HG03469 (cell line): ENCODE data around the gene KANSL3.
"Not testable (repeated sequence)": the region's sequence is repeated elsewhere in the genome, so short reads cannot be mapped to it uniquely, and the experiment has no call there.

Source experiments
- ATAC-seq: cut with Tn5 transposase; IDR thresholded peaks from one replicate; pipeline ENCODE4 v1.9.1; 2021; ENCODE audit warnings: mild to moderate bottlenecking, moderate library complexity, moderate number of reproducible peaks; ENCODE audit not compliant: unreplicated experiment

The KANSL3 gene

GRCh38 chr2:96564026-96564425 is 74.1 kb downstream of the KANSL3 start:
- no peak for ATAC-seq

DNA sequence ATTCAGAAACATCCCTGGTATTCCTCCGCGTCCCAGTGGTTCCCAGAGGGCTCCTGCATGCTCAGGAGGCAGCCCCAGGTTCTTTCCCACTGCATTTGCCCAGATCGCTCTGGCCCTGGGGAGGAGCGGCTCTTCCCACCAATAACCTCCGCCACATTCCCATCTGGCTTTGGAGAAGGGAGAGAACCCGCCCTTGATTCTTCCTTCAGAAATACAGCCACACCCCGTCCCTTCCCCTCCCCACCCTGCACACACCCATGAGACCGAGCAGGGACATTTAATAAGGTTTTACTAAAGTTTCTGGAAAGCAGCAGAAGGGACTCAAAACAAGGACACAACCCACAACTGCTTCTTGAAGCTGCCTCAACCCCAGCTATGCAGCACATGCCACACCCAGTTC is 79.6 kb downstream of the KANSL3 start:
- no peak for ATAC-seq

DNA sequence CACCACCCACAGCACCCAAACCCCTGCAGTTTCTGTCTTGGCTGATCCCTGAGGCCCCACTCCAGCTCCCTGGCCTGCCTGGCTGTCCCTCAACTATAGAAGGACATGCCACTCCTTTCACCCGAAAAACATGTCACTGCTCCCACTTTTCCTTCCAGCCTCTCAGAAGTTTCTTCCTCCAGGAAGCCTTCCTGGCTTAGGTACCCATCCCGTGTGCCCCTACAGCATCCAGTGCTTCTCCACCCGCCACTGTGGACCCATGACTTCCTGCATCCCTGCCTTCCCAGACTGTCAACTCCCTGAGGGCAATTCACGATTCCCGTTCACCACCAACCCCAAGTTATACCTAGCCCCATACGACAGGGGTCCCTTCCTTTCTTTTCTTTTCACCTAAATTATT is 80.1 kb downstream of the KANSL3 start:
- ATAC-seq = no peak

GRCh38 chr2:96557421-96557820 is 80.7 kb downstream of the KANSL3 start:
- ATAC-seq = not testable (repeated sequence)

DNA sequence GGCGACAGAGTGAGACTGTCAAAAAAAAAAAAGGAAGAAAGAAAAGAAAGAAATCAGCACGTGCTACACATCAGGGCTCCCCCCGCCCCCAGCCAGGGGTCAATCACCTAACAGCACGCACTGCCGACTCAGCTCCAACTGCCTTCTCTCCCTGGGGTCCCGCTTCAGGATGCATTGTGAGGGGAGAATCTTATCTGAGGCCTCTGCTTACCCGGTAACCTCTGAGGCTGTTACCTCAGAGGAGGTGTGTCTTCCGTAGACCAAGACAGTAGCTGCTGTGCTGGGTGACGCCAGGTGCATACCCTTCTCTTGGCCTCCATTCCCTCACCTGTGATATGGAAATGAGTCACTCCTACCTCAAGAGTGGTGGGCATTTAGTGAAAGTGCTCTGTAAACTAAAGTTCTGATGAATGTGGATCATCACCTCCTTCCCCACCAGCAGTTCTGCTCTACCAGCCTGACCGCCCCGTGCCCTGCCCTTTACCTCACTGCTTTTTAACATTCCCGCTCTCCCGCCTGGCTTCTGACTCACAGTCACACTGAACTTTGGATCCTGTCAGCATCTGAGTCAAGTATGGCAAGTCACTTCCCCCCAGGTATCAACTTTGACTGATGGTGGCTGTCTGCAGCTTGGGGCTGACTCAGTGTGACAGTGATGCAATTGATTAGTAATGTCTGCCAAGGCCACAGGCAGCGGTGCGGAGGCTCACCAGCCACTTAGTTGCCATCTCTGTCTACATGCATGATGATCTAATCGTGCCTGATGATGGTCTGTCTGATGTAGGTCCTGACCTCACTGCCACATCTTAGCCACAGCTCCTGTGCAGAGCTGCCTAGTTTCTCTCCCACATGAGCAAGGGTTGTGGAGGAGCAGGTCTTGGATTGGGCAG is 81.4 kb downstream of the KANSL3 start:
- no peak for ATAC-seq

DNA sequence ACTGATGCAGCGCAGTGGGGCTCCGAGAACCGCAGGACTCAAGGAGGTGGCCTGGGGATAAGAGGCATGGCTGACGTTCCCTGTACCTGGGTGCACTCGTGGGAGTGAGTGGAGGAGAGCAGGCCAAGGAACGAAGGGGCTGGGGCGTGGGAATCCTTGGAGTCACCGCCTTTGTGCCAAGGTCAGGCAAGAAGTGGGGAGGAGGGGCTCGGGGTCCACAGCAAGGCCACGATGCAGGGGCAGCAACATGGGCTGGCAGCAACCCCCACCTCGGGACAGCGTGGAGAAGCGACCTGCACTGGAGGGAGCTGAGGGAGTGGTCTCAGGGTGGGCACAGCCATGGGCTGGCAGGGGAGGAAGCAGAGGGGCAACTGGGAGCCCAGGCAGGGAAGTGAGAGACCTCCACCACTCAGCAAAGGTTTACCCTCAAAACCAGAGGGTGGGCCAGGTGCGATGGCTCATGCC is 82.9 kb downstream of the KANSL3 start:
- ATAC-seq = no peak

GRCh38 chr2:96554293-96555145 is 83.6 kb downstream of the KANSL3 start:
- ATAC-seq = no peak

DNA sequence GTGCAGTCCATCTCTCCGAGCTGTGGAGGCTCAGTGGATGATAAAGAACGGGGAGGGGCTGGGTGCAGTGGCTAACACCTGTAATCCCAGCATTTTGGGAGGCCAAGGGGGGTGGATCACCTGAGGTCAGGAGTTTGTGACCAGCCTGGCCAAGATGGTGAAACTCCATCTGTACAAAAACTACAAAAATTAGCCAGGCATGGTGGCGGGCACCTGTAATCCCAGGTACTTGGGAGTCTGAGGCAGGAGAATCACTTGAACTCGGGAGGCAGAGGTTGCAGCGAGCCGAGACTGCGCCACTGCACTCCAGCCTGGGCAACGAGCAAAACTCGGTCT is 84.2 kb downstream of the KANSL3 start:
- not testable (repeated sequence) for ATAC-seq

DNA sequence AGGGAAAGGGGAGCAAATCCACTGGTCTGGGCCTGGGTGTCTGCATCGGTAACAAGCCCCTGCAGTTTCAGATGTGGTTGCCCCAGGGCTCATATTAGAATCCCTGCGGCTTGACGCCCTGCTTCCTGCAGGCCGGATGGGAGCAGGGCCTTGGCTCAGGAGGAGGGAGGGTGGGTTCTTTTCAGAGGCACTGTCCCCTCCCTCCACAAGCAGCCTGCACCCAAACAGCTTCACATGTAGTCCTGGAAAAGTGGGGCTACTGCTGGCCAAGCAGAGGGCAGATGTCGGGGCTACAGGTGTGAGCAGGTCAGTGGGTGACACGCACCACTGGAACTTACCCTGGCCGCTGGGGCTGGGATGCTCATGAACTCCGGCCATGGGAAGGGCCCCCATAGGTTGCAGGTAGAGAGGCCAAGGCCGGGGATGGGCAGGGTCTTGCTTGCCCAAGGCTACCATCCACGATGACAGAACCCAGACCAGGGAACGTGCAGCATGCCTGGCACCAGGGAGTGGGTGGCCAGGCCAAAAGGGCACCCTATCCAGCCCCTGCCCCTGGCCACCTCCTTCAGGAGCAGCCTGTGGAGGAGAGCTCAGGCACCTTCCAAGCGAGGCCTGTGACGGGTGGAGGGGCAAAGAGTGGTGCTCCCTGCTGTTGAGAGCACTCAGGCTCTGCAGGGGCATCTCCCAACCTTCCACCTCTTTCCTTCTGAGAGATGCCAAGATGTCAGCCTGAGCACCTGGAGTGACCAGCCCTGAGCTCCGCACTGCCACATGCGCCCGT is 84.7 kb downstream of the KANSL3 start:
- no peak for ATAC-seq

DNA sequence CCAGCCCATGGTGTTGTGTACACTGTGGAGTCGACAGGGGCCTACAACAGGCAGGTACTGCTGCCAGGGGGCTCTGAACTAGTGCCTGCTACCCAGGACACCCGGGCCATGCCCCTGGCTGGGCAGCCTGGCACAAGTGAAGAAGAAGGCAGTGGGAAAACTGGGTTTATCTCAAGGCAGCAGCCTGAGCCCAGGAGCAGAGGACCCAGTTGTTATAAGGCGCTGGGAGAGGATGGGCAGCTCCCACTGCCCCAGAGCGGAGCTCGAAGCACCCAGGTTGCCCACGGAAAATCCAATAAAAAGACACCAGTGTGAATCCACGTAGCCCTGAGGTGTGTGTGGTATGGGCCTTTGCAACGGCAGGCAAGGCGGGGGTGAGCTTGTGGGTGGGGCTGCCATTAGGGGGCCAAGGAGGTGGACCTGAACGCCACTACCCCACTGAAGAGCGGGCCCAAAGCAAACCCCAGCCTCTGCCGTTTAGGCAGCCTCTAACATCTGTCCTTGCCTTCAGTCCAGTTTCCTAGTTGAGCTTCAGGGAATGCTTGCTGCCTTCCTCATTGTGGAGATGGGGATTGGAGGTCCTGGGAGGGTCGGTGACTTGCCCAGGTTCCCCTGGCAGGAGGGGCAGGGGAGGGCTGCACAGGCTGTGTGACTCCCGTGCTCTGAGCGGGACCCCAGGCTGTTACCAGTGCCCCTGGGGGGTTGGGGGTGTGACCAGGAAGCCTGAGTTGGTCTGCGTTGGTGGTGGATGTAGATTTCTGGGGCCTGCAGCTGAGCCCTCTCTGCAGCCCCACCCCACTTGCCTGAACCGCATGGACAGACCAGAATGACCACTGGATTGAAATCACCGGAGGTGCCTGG is 85.6 kb downstream of the KANSL3 start:
- ATAC-seq = no peak

DNA sequence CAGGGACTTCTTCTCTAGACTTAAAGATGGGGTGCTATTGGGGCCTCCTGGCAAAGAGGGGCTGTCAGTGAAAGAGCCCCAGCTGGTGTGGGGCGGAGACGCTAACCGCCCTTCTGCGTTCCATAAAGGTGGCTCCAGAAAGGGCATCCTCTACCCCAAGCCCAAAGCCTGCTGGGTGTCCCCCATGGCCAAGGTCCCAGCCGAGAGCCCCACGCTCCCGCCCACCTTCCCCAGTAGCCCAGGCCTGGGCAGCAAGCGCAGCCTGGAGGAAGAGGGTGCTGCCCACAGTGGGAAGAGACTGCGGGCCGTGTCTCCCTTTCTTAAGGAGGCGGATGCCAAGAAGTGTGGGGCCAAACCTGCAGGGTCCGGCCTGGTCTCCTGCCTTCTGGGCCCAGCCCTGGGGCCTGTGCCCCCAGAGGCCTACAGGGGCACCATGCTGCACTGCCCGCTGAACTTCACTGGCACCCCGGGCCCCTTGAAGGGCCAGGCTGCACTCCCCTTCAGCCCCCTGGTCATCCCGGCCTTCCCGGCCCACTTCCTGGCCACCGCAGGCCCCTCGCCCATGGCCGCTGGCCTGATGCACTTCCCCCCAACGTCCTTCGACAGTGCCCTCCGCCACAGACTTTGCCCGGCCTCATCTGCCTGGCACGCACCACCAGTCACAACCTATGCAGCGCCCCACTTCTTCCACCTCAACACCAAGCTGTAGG is 86.4 kb downstream of the KANSL3 start:
- ATAC-seq = no peak

DNA sequence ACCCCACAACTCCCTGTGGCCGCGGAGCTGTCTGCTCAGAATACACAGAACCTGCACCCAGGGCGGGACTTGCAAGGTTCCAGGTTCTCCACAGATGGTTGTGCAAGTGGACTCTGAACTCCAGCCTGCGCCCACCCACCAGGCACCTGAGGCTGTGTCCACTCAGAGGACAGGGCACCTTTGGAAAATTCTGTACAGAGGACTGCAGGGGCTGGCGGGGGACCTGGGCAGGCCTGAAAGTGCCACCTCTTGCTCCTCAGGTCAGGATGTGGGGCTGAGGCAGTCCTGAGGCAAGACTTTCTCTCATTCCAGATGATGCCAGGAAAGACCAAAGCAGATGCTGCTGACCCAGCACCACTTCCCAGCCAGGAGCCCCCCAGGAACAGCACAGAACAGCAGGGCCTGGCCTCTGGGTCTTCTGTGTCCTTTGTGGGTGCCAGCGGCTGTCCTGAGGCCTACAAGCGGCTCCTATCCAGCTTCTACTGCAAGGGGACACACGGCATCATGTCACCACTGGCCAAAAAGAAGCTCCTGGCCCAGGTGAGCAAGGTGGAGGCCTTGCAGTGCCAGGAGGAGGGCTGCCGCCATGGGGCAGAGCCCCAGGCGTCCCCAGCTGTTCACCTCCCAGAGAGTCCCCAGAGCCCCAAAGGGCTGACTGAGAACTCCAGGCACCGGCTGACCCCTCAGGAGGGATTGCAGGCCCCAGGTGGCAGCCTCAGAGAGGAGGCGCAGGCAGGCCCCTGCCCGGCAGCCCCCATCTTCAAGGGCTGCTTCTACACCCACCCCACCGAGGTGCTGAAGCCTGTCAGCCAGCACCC is 87.1 kb downstream of the KANSL3 start:
- no peak for ATAC-seq

DNA sequence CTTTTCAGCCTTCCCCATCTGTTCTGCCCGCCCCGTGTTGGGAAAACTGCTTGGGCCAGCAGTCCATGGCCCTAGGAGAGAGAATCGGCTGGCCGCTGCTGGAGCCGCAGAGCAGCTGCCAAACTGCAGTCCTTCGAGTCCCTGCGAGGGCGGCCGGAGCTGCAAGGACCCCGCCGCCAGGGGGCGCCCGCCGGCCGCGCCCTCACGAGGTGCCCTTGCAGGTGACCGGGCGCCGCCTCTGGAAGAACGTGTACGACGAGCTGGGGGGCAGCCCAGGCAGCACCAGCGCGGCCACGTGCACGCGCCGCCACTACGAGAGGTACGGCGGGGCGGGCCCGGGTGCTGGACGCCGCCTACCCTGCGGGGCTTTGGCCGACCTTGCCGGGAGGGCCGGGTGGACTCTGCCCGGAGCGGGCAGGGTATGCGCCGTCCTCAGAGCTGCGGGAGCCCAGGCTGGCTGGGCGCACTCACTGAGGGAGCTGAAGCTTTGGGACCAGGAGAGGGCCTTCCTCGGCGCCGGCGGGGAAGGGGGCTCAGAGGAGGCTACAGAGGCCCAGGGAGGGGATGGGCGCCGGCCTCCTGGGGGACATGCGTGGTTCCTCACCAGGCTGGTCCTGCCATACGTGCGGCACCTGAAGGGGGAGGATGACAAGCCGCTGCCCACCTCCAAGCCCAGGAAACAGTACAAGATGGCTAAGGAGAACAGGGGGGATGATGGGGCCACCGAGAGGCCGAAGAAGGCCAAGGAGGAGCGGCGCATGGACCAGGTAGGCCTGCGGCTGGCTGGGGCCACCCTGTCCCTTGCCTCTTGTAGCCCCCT is 87.9 kb downstream of the KANSL3 start:
- ATAC-seq = no peak

GRCh38 chr2:96549466-96549785 is 88.7 kb downstream of the KANSL3 start:
- no peak for ATAC-seq

DNA sequence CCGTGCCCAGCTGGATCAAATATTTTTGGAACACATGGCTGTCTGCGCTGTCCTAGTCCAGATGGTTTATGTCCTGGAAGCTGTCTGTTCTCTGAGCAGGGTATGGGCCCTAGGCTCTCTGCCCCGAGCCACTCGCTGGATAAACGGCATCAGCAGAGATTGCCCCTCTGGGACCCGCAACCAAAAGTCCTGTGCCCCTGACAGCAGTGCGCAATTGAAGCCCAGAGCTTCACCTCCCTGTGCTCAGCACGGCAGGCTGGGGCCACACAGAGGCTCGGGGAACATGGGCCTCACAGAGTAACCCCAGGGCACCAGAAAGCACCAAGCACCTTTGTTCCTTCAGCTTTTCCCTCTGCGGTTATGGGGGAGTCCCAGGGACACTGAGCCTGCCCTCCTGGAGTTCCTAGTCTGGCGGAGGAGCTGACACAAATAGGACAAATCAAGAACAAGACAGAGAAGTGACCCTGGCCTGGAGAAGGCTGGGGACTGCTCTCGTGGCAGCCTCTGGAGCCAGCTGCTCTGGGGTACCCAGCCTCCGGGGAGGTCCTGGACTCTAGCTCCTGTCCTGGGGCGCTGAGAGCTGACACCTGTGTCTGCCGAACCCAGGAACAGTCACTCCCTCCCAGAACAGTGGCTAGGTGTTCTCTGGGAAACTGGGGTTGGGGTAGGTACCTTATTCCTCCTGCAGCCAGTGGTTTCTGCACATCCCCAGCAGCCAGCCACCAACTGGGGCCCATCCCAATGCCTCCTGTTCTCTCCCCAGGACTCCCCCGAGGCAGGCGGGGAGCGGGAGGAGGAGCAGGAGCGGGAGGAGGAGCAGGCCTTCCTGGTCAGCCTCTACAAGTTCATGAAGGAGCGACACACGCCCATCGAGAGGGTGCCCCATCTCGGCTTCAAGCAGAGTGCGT is 89.3 kb downstream of the KANSL3 start:
- ATAC-seq = no peak

DNA sequence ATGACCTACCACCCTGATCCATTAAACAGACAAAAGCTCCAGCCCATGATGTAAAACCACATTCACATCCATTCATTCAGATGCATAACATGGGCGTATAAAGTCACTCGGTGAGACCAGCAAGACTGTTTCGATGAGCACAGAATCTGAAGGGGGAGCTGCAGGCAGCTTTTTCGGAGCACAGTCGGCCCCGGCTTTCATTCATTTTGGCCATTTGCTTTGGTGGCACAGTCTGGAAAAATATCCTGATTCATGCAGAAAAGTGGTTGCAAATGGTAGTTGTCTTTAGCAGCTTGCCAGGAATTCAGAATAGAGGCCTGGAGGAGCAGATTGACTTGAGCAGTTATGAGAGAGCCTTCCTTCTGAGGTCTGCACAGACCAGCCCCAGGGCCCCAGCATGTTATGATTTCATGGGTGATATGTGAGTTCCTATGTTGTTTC is 90.4 kb downstream of the KANSL3 start:
- ATAC-seq = no peak

GRCh38 chr2:96547203-96547641 is 90.9 kb downstream of the KANSL3 start:
- no peak for ATAC-seq
